H9 (cell line): ENCODE measurements around the gene C5orf58. TPM values are rescaled to one million over a fixed set of nuclear protein-coding genes. Genes with fewer than 3 reads are reported as not detected.

ENCODE experiments used
- DNase-seq: peaks from one replicate; pipeline ENCODE4 v3.0.0-alpha.2; 2017
- H2AFZ ChIP-seq: one replicate; pipeline ENCODE4 v1.6.1; 2013; ENCODE audit warnings: mild to moderate bottlenecking, low read length, control low read depth, moderate library complexity
- H2AK5ac ChIP-seq: 2 replicates; pipeline ENCODE4 v1.6.1; 2013; ENCODE audit warnings: low read length, control low read depth, mixed read lengths; ENCODE audit not compliant: insufficient read length
- H2BK120ac ChIP-seq: one replicate; pipeline ENCODE4 v1.6.1; 2013; ENCODE audit warnings: low read depth, mild to moderate bottlenecking, low read length, control low read depth, inconsistent platforms; ENCODE audit not compliant: poor library complexity, severe bottlenecking
- H2BK12ac ChIP-seq: 2 replicates; pipeline ENCODE4 v1.6.1; 2013; ENCODE audit warnings: low read length, control low read depth, mixed read lengths, low read depth; ENCODE audit not compliant: insufficient read length
- H2BK15ac ChIP-seq: 2 replicates; pipeline ENCODE4 v1.6.1; 2013; ENCODE audit warnings: low read depth, low read length, control low read depth
- H2BK20ac ChIP-seq: one replicate; pipeline ENCODE4 v1.6.1; 2013; ENCODE audit warnings: low read depth, mild to moderate bottlenecking, low read length, control low read depth, inconsistent platforms; ENCODE audit not compliant: poor library complexity, severe bottlenecking
- H2BK5ac ChIP-seq: 2 replicates; pipeline ENCODE4 v1.6.1; 2013; ENCODE audit warnings: low read length, control low read depth, mixed read lengths; ENCODE audit not compliant: insufficient read length
- H3K14ac ChIP-seq: 2 replicates; pipeline ENCODE4 v1.6.1; 2013; ENCODE audit warnings: low read length, control low read depth; ENCODE audit not compliant: insufficient read depth
- H3K18ac ChIP-seq: 2 replicates; pipeline ENCODE4 v1.6.1; 2013; ENCODE audit warnings: low read depth, mild to moderate bottlenecking, mixed read lengths, low read length, control low read depth; ENCODE audit not compliant: insufficient read length
- H3K23ac ChIP-seq: 2 replicates; pipeline ENCODE4 v1.6.1; 2013; ENCODE audit warnings: low read length, control low read depth, mixed read lengths, low read depth; ENCODE audit not compliant: insufficient read length
- H3K23me2 ChIP-seq: 2 replicates; pipeline ENCODE4 v1.6.1; 2013; ENCODE audit warnings: low read depth, mild to moderate bottlenecking, mixed read lengths, low read length, control low read depth; ENCODE audit not compliant: insufficient read length, poor library complexity, severe bottlenecking
- H3K27ac ChIP-seq: 2 replicates; pipeline ENCODE4 v1.5.1; 2013; ENCODE audit warnings: low read length, control low read depth, mixed read lengths, low read depth; ENCODE audit not compliant: insufficient read length
- H3K27me3 ChIP-seq: 2 replicates; pipeline ENCODE4 v1.6.1; 2013; ENCODE audit warnings: low read length, control low read depth, inconsistent platforms; ENCODE audit not compliant: insufficient read depth
- H3K4ac ChIP-seq: 2 replicates; pipeline ENCODE4 v1.6.1; 2013; ENCODE audit warnings: low read depth, mild to moderate bottlenecking, control low read depth, inconsistent platforms, low read length, moderate library complexity
- H3K4me1 ChIP-seq: 2 replicates; pipeline ENCODE4 v1.6.1; 2013; ENCODE audit warnings: low read length, control low read depth, inconsistent platforms; ENCODE audit not compliant: insufficient read depth
- H3K4me2 ChIP-seq: 2 replicates; pipeline ENCODE4 v1.6.1; 2013; ENCODE audit warnings: low read length, control low read depth, mixed read lengths; ENCODE audit not compliant: insufficient read length, insufficient read depth
- H3K56ac ChIP-seq: 2 replicates; pipeline ENCODE4 v1.6.1; 2013; ENCODE audit warnings: low read depth, mild to moderate bottlenecking, mixed read lengths, low read length, control low read depth; ENCODE audit not compliant: insufficient read length
- H3K79me1 ChIP-seq: 2 replicates; pipeline ENCODE4 v1.6.1; 2013; ENCODE audit warnings: low read depth, mild to moderate bottlenecking, moderate library complexity, low read length, control low read depth, inconsistent platforms; ENCODE audit not compliant: insufficient read depth, poor library complexity, severe bottlenecking
- H3K79me2 ChIP-seq: 2 replicates; pipeline ENCODE4 v1.6.1; 2013; ENCODE audit warnings: low read length, control low read depth, inconsistent platforms; ENCODE audit not compliant: insufficient read depth
- H3K9ac ChIP-seq: 2 replicates; pipeline ENCODE4 v1.6.1; 2013; ENCODE audit warnings: low read length, control low read depth, mixed read lengths; ENCODE audit not compliant: insufficient read length; ENCODE audit errors: extremely low read depth
- H3K9me3 ChIP-seq: one replicate; pipeline ENCODE4 v1.6.1; 2013; ENCODE audit warnings: low read depth, low read length, inconsistent platforms; ENCODE audit not compliant: control insufficient read depth
- H3T11ph ChIP-seq: one replicate; pipeline ENCODE4 v1.6.1; 2013; ENCODE audit warnings: mild to moderate bottlenecking, low read length, control low read depth, inconsistent platforms
- H4K20me1 ChIP-seq: one replicate; pipeline ENCODE4 v1.6.1; 2013; ENCODE audit not compliant: control insufficient read depth, insufficient read length, insufficient read depth
- H4K5ac ChIP-seq: 2 replicates; pipeline ENCODE4 v1.6.1; 2013; ENCODE audit warnings: low read depth, mild to moderate bottlenecking, mixed read lengths, low read length, control low read depth; ENCODE audit not compliant: insufficient read length
- H4K8ac ChIP-seq: replicated peaks from 2 replicates; pipeline ENCODE4 v1.6.1; 2013; ENCODE audit warnings: low read length, control low read depth, mixed read lengths, low read depth; ENCODE audit not compliant: insufficient read length
- H4K91ac ChIP-seq: 2 replicates; pipeline ENCODE4 v1.6.1; 2013; ENCODE audit warnings: low read depth, mild to moderate bottlenecking, moderate library complexity, mixed read lengths, low read length, control low read depth; ENCODE audit not compliant: insufficient read length
- H3K27ac Mint-ChIP-seq, 3 experiments: 2 replicates in 2 of 3; 3 replicates in 1 of 3; pipeline ENCODE4 v1.8.0; 2020 to 2021; ENCODE audit warnings: mixed read lengths in 3 of 3, mild to moderate bottlenecking in 1 of 3, moderate library complexity in 1 of 3
- H3K27me3 Mint-ChIP-seq: 2 replicates; pipeline ENCODE4 v1.8.0; 2021; ENCODE audit warnings: low read depth, mild to moderate bottlenecking, moderate library complexity, mixed read lengths
- H3K36me3 Mint-ChIP-seq, 3 experiments: 2 replicates in 2 of 3; 3 replicates in 1 of 3; pipeline ENCODE4 v1.8.0; 2020 to 2021; ENCODE audit warnings: low read depth in 3 of 3, mixed read lengths in 3 of 3; ENCODE audit not compliant: insufficient read depth in 1 of 3
- H3K4me1 Mint-ChIP-seq, 2 experiments: 2 replicates each; pipeline ENCODE4 v1.8.0; 2020; ENCODE audit warnings: mixed read lengths in 2 of 2
- H3K4me3 Mint-ChIP-seq, 2 experiments: 2 replicates in 1 of 2; 3 replicates in 1 of 2; pipeline ENCODE4 v1.8.0; 2020 to 2021; ENCODE audit warnings: mild to moderate bottlenecking in 2 of 2, mixed read lengths in 2 of 2, moderate library complexity in 1 of 2
- H3K9me3 Mint-ChIP-seq, 2 experiments: 2 replicates in 1 of 2; 3 replicates in 1 of 2; pipeline ENCODE4 v1.8.0; 2020; ENCODE audit warnings: mild to moderate bottlenecking in 2 of 2, mixed read lengths in 2 of 2, moderate library complexity in 1 of 2
- CTCF ChIP-seq: fragments of 200-600 bp; sonication (generic); conservative IDR thresholded peaks from 3 replicates; pipeline ENCODE4 v1.8.0; 2021; ENCODE audit warnings: antibody characterized with exemption, mild to moderate bottlenecking
- WGBS: extraction: QIAGEN DNeasy Blood & Tissue Kit; methylation state at CpG from one replicate; pipeline ENCODE4 v1.1.7; 2013; ENCODE audit warnings: missing lambda C conversion rate, low lambda C conversion rate, mixed read lengths; ENCODE audit not compliant: insufficient read length; ENCODE audit errors: extremely low coverage; 5-methylcytosine and 5-hydroxymethylcytosine counted together
- total RNA-seq: library from RNA; stranded (reverse); gene quantifications from 2 replicates; pipeline ENCODE4 v1.2.1, GENCODE V29; 2021

The C5orf58 gene
- total RNA-seq, 1 experiment from 2014 or later, result 0.90 TPM

GRCh38 chr5:170223906-170224305 lies 8.9 kb upstream of the C5orf58 start:
- Histone ChIP-seq H2BK15ac (no peak overlapping the region), H3K56ac (no peak overlapping the region), H3K14ac (no peak overlapping the region), H2BK120ac (no peak overlapping the region), H2AK5ac (no peak overlapping the region), H3K27ac (no peak overlapping the region), H4K91ac (no peak overlapping the region), H3K4ac (no peak overlapping the region), H3K27me3 (0 out of 2 replicates have a peak, but pooled peaks cover 2% of the 10 kb centered on the region), H3K23me2 (no peaks in the 10 kb centered on the region), H3K18ac (no peak overlapping the region), H4K20me1 (no peaks in the 10 kb centered on the region), H3K4me2 (no peak overlapping the region), H2BK5ac (no peak overlapping the region), H2BK12ac (no peak overlapping the region), H2AFZ (no peak overlapping the region), H3T11ph (no peak overlapping the region), H2BK20ac (no peak overlapping the region), H3K79me1 (no peaks in the 10 kb centered on the region), H3K9me3 (no peaks in the 10 kb centered on the region), H4K5ac (no peak overlapping the region), H4K8ac (no peak overlapping the region), H3K23ac (no peak overlapping the region), H3K79me2 (no peaks in the 10 kb centered on the region), H3K9ac (no peak overlapping the region), H3K4me1 (no peaks in the 10 kb centered on the region; the same call in 1 of the 2 replicates)
- no CpG with 5 or more reads among the region's 5 CpGs for WGBS
- no peak for TF ChIP-seq CTCF
- H3K9me3 Mint-ChIP-seq, result no peaks in the 10 kb centered on the region; a peak in 2 of 5 replicates
- peaks cover 3% of the 10 kb centered on the region; the same call in 1 of the 2 replicates for H3K27me3 Mint-ChIP-seq
- no peak overlapping the region for H3K27ac Mint-ChIP-seq
- DNase-seq, result no peak
- no peaks in the 10 kb centered on the region for H3K36me3 Mint-ChIP-seq
- H3K4me1 Mint-ChIP-seq, result peaks cover 46 to 50% of the 10 kb centered on the region in 2 experiments
- no peak overlapping the region for H3K4me3 Mint-ChIP-seq
